K562 (cell line): Measurements from ENCODE around the gene TMEM179. TPM values are rescaled to one million over a fixed set of nuclear protein-coding genes. Genes with fewer than 3 reads are reported as not detected.

ENCODE experiments used
- ERF ChIP-seq: fragments of 450-650 bp; formaldehyde crosslinking; IDR thresholded peaks from 2 replicates; pipeline ENCODE4 v1.4.0; 2020; ENCODE audit warnings: mild to moderate bottlenecking, mixed read lengths
- SREBF2 ChIP-seq: sonication (generic); formaldehyde crosslinking; IDR thresholded peaks from 2 replicates; pipeline ENCODE4 v1.4.0; 2020; ENCODE audit warnings: mild to moderate bottlenecking, missing genetic modification reagents
- polyA plus RNA-seq, 8 experiments: library from polyadenylated mRNA; depleted of rRNA in 4 of 8; stranded (reverse) in 5 of 8; unstranded in 3 of 8; fragments of >200 nt; fragmentation: Nextera tagmentation in 2 of 8; fragmentation: Illumina TruSeq in 1 of 8; extraction: Ambion mirVana in 2 of 8; extraction: Trizol in 1 of 8; gene quantifications; 2 replicates each; pipeline versions ENCODE4 v1.2.1 to v1.2.3, GENCODE V29; 2011 to 2014; ENCODE audit warnings: inconsistent platforms in 1 of 8, missing spikeins in 1 of 8
- total RNA-seq, 7 experiments: library from RNA; depleted of rRNA in 6 of 7; stranded (reverse); fragments of >200 nt in 6 of 7; fragmentation: Illumina TruSeq in 2 of 7; extraction: Trizol in 2 of 7; gene quantifications; 2 replicates each; pipeline versions ENCODE4 v1.2.1 to v1.2.3, GENCODE V29; 2011 to 2021; ENCODE audit warnings: low replicate concordance in 1 of 7
- TF ChIP-seq, protein P1 (sequence below), 2 experiments: fragments of 450-650 bp; formaldehyde crosslinking in 1 of 2; IDR thresholded peaks; 2 replicates each; pipeline versions ENCODE4 v1.4.0 to v1.6.1; 2014 to 2020; ENCODE audit warnings: mild to moderate bottlenecking in 2 of 2, borderline replicate concordance in 1 of 2, low read depth in 1 of 2
- TF ChIP-seq, protein P2 (sequence below): sonication (generic); formaldehyde crosslinking; IDR thresholded peaks from 2 replicates; pipeline ENCODE4 v1.9.0; 2022; ENCODE audit warnings: mild to moderate bottlenecking, missing genetic modification reagents

TMEM179 gene
- total and polyA plus RNA-seq, 9 of the 15 experiments (the other 6 are each of a cell fraction or from before 2014, with no cell fraction given), result not detected

DNA sequence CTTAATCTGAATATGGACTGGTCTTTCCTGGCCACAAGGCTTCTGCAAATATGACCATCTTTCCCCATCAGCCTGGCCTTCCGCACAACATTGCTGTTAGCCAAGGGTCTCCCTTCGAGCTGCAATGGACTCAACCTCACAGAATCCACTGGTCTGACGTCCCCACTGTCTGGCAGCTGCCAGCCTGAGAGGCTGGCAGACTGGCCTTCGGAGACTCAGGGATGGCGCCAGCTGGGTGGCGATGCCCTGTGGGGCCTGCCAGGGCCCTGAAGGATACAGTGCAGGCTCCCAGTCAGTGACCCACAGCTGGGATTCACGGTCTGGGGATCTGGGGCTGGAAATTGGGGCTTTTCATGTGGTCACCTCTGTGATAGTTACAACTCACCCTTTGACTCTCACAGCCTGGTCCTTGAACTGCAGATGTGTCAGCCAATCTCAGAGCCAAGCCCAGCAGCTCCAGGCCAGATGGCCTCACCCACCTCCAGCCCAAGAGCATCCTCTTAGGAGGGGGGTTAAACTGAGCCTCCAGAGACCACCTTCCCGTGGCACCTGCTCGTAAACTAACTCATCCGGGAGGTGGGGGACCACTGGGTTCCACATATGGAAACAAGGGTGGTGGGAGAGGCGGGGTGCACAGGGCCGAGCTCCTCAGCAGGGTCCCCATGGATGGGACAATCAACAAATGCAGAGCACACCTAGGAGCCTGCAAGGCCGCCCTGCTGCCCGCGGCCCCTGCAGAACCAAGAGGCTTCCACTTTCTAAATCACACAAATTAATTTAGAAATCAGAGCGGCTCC, 46.1 kb downstream of the TMEM179 start (continued):
- TF ChIP-seq, protein P1, sequence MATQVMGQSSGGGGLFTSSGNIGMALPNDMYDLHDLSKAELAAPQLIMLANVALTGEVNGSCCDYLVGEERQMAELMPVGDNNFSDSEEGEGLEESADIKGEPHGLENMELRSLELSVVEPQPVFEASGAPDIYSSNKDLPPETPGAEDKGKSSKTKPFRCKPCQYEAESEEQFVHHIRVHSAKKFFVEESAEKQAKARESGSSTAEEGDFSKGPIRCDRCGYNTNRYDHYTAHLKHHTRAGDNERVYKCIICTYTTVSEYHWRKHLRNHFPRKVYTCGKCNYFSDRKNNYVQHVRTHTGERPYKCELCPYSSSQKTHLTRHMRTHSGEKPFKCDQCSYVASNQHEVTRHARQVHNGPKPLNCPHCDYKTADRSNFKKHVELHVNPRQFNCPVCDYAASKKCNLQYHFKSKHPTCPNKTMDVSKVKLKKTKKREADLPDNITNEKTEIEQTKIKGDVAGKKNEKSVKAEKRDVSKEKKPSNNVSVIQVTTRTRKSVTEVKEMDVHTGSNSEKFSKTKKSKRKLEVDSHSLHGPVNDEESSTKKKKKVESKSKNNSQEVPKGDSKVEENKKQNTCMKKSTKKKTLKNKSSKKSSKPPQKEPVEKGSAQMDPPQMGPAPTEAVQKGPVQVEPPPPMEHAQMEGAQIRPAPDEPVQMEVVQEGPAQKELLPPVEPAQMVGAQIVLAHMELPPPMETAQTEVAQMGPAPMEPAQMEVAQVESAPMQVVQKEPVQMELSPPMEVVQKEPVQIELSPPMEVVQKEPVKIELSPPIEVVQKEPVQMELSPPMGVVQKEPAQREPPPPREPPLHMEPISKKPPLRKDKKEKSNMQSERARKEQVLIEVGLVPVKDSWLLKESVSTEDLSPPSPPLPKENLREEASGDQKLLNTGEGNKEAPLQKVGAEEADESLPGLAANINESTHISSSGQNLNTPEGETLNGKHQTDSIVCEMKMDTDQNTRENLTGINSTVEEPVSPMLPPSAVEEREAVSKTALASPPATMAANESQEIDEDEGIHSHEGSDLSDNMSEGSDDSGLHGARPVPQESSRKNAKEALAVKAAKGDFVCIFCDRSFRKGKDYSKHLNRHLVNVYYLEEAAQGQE (IDR thresholded peaks at IDR 0.05; ENCODE audit: borderline replicate concordance), result no peak
- TF ChIP-seq, protein P1 (CRISPR knock-in tag; IDR thresholded peaks at IDR 0.05; ENCODE audit: low read depth), result no peak
- no peak for TF ChIP-seq ERF
- TF ChIP-seq, protein P2, sequence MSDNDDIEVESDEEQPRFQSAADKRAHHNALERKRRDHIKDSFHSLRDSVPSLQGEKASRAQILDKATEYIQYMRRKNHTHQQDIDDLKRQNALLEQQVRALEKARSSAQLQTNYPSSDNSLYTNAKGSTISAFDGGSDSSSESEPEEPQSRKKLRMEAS (CRISPR knock-in tag), result no peak
- no peak for TF ChIP-seq SREBF2 (CRISPR knock-in tag)
- TF ChIP-seq, all 486 proteins: peak for 0
